Renal cortex interstitium (tissue), 15 donors: ENCODE measurements around the gene SHLD2. TPM values are rescaled to one million over a fixed set of nuclear protein-coding genes. Genes with fewer than 3 reads are reported as not detected.
A peak's percentile ranks its signal among the peaks of the same experiment; 100 is the strongest.
"Not testable (repeated sequence)": the region's sequence is repeated elsewhere in the genome, so short reads cannot be mapped to it uniquely, and the experiment has no call there.

Source experiments
- DNase-seq, 11 donors: peaks; one replicate each; pipeline ENCODE4 v3.0.0-alpha.2; 2013; ENCODE audit warnings: low read depth in 9 of 11, low spot score in 4 of 11; ENCODE audit errors: extremely low read depth in 1 of 11
- long read RNA-seq, 16 experiments: transcript quantifications; one replicate each; lab custom pipeline, GENCODE V29; 2026
- polyA plus RNA-seq, 3 donors: library from polyadenylated mRNA; unstranded; fragments of 120-200 nt; gene quantifications; one replicate each; pipeline ENCODE4 v1.2.1, GENCODE V29; 2013; ENCODE audit not compliant: insufficient read length in 3 of 3

Gene SHLD2, protein sequence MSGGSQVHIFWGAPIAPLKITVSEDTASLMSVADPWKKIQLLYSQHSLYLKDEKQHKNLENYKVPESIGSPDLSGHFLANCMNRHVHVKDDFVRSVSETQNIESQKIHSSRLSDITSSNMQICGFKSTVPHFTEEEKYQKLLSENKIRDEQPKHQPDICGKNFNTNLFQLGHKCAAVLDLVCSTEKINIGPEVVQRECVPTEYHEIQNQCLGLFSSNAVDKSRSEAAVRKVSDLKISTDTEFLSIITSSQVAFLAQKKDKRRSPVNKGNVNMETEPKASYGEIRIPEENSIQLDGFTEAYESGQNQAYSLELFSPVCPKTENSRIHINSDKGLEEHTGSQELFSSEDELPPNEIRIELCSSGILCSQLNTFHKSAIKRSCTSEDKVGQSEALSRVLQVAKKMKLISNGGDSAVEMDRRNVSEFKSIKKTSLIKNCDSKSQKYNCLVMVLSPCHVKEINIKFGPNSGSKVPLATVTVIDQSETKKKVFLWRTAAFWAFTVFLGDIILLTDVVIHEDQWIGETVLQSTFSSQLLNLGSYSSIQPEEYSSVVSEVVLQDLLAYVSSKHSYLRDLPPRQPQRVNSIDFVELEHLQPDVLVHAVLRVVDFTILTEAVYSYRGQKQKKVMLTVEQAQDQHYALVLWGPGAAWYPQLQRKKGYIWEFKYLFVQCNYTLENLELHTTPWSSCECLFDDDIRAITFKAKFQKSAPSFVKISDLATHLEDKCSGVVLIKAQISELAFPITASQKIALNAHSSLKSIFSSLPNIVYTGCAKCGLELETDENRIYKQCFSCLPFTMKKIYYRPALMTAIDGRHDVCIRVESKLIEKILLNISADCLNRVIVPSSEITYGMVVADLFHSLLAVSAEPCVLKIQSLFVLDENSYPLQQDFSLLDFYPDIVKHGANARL
- polyA plus RNA-seq, result 10 to 100 TPM; 39.7 to 43.5 (median 42.5) TPM
- long read RNA-seq, donor 1, partial matches to known transcripts, result 0 of 2 reads
- long read RNA-seq, donor 1, other reads (novel, unspliced or antisense), result 0 of 2 reads
- long read RNA-seq, donor 2, partial matches to known transcripts, result 43 of 71 reads
- long read RNA-seq, donor 2, other reads (novel, unspliced or antisense), result 26 of 71 reads
- long read RNA-seq, donor 3, partial matches to known transcripts, result 49 of 51 reads
- long read RNA-seq, donor 3, other reads (novel, unspliced or antisense), result 0 of 51 reads
- long read RNA-seq, donor 4, partial matches to known transcripts, result 0 of 3 reads
- long read RNA-seq, donor 4, other reads (novel, unspliced or antisense), result 0 of 3 reads
- long read RNA-seq, donor 5, result 0 reads
- long read RNA-seq, donor 6, partial matches to known transcripts, result 8 of 8 reads
- long read RNA-seq, donor 6, other reads (novel, unspliced or antisense), result 0 of 8 reads
- long read RNA-seq, donor 7, partial matches to known transcripts, result 0 of 2 reads
- long read RNA-seq, donor 7, other reads (novel, unspliced or antisense), result 0 of 2 reads
- long read RNA-seq, donor 8, partial matches to known transcripts, result 5 of 14 reads
- long read RNA-seq, donor 8, other reads (novel, unspliced or antisense), result 6 of 14 reads
- long read RNA-seq, donor 9, partial matches to known transcripts, result 0 of 2 reads
- long read RNA-seq, donor 9, other reads (novel, unspliced or antisense), result 0 of 2 reads
- long read RNA-seq, donor 10, partial matches to known transcripts, result 0 of 2 reads
- long read RNA-seq, donor 10, other reads (novel, unspliced or antisense), result 0 of 2 reads
- long read RNA-seq, donor 11, result 0 reads
- long read RNA-seq, donor 12, partial matches to known transcripts, result 47 of 47 reads
- long read RNA-seq, donor 12, other reads (novel, unspliced or antisense), result 0 of 47 reads
- long read RNA-seq, donor 13, result 0 reads
- long read RNA-seq, donor 14, partial matches to known transcripts, result 0 of 1 reads
- long read RNA-seq, donor 14, other reads (novel, unspliced or antisense), result 0 of 1 reads
- long read RNA-seq, donor 15, result 0 reads
- long read RNA-seq, donor 16, partial matches to known transcripts, result 19 of 54 reads
- long read RNA-seq, donor 16, other reads (novel, unspliced or antisense), result 28 of 54 reads

DNA sequence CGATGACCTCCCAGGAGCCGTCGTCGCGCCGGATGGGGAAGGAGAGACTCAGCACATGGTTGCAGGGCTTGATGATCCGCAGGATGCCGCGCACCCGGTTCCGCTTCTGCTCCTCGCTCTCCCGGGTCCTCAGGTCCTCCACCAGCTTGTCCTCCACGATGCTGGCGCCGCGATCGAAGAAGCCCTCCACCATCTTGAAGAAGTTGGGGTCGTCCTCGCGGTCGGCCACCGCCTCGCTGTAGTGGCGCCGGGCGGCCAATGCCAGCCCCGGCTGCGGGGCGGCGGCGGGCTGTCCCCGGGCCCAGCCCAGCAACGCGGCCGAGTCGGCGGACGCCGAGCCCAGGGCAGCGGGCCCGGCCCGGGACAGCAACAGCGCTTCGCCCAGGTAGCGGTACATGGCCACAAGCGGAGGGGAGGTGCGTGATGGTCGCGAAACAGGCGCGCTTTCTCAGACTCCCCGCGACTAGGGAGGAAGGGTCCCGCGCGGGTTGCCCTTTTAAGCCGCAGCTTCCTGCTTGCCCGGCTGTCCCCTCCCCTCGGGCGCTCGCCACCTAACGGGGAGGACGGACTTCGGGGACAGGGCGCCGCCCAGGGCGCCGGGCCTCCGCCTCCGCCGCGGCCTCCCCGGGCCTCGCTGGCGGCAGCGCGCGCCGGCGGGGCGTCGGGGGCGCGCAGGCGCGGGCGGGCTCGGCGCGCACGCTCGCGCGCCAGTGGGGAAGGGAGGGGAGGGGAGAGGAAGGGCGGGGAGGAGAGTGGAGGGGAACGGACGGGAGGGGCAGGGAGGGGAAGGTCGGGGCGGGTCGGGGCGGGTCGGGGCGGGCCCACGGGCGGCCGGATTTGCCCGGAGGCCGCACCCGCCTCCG lies at the start of gene SHLD2, which contains the start of gene GLUD1:
Gene SHLD2 (plus strand): TSS at position 834 of the 863 bp plus-strand sequence. CDS start 56,149 bp downstream, outside the sequence.
Gene GLUD1 (minus strand): TSS at position 471 of the 863 bp plus-strand sequence. CDS start 74 bp downstream, at position 397.
- peak; percentile 70 to 86 (median 78) for DNase-seq

DNA sequence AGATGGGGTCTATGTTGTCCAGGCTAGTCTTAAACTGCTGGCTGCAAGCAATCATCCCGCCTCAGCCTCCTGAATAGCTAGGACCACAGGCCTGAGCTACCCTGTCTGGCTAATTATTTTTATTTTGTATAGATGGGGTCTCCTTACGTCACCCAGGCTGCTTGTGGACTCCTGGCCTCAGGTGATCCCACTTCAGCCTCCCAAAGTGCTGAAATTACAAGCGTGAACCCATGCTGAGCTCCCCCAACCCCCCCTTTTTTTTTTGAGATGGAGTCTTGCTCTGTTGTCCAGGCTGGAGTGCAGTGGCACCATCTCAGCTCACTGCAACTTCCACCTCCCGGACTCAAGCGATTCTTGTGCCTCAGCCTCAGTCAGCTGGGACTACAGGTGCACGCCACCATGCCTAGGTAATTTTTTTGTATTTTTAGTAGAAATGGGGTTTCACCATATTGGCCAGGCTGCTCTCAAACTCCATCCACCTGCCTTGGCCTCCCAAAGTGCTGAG lies 49.5 kb upstream of the SHLD2 start:
- DNase-seq, result no peak

DNA sequence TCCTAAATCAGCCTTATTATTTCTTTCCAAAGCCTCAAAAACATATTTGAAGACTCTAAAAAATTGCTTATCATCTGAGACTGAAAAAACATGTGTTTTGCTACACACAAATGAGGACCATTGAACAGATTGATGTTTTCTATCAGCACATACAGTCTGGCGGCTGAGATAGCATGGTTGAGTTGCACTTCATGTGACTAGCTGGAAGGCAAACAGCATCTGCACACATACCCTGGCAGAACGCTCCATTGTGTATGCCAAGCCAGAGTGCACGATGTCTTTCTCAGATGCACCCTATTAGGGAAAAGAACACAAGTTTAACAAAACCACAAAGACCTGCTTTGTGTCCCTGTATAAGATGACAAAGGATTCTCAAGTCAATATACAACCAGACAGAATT lies 41.9 kb upstream of the SHLD2 start:
- DNase-seq, result no peak

DNA sequence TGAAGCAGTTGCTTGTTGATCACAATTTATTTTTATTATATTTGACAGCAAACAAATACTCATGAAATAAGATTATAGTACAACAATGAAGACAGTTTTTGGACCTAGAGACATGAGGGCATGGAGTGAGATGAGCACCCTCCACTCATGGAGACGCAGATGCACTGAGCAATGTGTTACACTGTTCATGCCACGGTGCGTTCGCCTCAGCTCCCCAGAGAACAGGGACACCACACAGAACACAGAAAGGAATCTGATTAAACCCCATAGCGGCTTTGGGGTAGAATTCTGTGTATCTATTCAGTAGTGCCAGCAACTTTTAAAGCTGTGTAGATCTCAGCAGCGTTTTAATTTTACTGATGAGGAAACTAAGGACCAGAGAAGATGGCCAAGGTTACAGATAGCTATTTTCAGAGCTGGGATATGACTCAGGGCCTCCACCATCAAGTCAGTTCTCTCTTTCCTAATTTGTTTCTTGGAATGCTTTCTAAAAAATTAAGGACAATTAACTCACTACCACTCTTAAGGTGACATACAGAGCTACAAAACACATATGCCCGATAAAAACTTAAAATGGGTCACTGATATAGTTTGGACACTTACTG lies 41.3 kb upstream of the SHLD2 start:
- DNase-seq, result no peak

DNA sequence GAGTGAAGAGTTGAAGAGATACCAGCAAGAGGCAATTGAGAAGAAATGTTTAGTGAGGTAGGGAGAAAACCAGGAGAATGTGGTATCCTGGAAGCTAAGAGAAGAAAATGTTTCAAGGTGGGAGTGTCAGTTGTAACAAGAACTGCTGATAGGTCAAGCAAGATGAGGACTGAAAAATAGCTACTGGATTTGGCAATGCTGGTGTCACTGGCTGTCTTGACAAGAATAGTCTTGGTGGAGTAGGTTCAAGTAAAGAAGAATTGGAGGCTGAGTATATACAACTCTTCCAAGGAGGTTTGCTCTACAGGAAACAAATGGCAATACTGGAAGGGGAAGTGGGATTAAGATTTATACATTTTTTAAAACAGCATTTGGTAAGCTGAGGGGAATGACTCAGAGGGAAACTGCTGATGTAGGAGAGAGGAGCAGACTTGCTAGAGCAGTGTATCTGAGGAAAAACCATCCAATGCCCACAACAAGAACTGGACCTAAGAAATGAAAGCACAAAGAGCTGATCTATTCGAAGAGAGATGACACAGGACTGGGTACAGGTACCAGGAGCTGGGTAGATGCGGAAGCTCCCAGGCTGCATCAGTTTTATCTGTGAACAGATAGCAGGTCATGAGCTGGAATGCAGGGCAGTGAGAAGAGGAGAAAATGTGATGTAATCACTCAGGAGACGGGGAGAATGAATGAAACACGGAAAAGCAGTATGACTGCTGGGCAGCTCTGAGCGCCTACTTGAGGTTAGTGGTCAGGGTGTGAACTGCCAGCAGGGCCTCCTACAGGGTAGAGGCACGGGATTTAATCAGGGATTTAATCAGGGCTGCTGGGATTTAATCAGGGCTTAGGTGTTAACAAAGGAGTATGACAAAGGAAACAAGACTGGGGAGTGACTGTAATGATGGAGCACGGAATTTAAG lies 40.4 kb upstream of the SHLD2 start:
- no peak for DNase-seq

DNA sequence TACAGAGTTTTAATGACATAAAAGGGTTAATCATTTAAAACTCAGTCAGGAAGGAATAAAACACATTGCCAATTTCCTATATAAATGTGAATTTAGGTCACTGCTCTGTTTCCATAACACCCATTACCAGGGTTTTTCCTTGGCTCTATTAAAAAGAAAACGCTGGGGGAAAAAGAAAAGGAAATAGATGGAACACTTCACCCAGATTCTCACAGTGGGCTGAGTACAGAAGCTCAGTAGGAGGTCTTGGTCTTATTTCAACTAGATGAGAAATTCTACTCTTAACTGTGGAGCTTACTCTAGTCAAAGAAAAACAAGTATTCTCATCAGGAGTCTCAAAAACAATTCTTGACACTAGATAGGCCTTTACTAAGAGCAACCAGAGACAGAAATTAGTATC lies 36.8 kb upstream of the SHLD2 start:
- DNase-seq, result no peak

DNA sequence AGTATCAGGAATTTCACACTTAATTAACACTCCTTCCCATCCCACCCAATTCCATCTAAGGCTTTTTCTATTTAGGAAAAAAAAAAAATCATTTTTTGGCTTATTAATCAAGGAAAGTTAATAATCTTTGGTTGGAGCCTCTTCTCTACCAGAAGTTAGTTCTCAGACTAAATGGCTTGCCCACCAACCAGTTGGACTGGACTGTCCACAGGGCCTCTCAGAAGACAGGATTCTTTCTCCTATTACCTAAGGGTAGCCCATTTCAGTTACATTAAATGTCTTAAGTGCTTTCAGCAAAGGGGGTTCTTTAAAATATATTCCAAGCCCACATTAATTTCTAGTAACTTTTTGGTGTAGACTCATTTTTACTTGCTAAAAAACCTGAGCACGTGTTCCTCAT lies 35.6 kb upstream of the SHLD2 start:
- no peak for DNase-seq

DNA sequence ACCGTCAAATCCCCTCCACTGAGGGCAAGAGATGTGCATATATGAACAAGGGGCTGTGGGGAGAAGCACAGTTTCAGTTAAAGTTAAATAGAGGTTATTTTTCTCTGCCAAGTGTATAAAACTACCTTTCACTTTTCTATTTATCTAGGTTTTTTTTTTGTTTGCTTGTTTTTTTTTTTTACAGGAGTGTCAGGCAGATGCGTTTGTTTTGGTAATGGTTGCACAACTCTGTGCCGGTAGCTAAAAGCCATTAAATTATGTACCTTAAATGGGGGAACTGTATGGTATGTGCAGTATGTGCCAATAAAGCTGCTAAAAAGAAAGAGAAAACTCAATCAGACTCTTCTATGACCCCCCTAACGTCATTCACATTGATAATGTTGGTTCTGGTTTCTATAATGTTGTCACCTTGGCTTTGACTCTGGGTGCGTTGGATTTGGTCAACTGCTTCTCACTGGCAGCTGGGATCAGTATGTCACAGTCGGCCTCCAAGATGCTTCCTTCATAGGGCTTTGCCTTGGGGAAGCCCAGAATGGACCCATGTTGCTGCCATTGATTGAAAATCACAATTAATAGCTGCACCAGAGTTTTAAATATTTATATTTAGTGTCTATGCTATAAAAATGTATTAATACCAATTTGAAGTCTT lies 34.6 kb upstream of the SHLD2 start:
- DNase-seq, result no peak

DNA sequence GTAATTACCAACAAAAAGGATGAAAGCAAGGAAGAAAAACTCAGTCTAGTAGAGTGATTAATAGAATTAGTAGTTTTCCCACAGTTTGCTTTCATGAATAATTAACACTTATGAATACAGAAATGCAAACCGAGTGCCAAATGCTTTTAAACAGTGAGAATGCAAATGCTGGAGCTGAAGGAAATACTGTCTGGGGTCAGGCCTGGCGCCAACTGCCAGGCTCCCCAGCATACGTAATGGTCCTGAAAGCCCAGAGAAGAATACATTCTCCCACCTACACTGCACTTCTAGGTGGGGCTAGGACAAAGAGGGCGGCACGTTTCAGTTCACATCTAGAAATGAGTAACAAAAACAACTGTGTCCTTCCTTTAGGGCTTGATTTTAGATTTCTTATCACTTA lies 30.4 kb upstream of the SHLD2 start:
- DNase-seq, result no peak

DNA sequence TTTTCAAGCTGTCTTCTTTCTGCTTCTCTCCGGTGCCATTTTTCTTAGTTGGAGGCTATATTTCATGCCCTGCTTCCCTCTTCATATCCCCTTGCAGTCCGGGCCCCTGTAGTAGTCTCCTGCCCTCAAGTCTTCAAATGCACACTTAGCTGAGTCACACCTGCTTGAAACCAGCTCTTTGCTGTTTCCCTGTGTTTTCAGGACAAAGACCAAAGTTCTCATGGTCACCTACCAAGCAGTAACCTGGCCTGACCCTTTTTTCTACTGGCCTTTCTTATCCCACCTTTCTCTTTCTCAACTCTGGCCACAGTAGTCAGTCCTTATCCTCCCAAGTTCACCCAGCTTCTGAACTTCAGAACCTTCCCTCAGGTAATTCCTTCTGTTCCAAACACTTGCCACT lies 28.8 kb upstream of the SHLD2 start:
- DNase-seq, result no peak

DNA sequence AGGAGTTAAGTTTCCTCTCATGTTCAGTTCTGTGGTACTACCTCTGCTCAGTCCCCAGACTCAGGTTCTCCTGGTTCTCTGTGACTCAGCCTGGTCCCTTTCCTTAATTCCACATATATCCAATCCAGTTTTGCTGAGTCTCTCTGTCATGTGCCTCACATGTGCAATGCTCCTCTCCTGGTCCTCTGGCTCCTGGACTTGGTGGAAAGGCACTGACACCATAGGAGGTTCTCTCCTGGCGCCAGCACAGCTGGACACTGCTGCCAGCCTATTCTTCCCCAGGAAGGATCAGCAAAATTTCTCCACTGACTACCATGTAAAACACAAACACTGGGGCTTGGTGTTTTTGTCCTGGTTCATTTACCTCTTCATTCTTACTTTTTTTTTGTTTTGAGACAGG lies 28.1 kb upstream of the SHLD2 start:
- DNase-seq, result no peak

DNA sequence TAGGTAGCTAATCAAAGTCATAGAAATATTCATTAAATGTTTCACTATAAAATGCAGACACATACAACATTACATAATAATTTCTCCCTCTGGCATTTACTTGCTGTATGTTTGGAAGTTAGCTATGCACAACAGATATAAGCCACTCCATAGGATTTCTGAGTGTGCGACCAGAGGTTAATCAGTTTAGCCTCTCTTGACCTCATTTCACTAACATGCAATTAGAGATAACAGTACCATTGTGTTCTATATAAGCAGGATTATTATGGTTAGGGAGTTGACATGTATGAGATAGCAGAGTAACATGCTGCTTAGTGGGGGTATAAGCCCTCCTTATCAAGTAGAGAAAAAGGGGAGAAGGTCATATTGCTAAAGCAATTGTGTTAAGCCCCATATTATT lies 26.7 kb upstream of the SHLD2 start:
- DNase-seq, result no peak

DNA sequence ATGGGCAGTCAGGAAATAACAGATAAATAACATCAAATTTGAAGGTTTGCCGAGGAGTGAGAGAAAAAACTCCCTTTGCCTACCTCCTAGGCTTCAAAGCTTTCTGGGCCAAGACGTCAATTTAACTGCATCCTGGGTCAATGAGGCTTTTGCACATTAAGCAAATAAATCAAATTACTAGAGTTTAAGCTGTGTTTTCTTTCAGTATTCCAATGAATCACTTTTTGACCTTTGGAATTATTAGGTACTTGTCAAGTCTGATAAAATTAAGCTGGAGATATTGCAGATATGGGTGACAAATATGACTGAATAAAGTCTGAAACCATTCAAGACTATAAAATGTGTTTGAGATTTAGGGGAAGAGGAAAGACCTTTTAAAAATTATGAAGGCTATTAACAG lies 22.6 kb upstream of the SHLD2 start:
- DNase-seq, result no peak

DNA sequence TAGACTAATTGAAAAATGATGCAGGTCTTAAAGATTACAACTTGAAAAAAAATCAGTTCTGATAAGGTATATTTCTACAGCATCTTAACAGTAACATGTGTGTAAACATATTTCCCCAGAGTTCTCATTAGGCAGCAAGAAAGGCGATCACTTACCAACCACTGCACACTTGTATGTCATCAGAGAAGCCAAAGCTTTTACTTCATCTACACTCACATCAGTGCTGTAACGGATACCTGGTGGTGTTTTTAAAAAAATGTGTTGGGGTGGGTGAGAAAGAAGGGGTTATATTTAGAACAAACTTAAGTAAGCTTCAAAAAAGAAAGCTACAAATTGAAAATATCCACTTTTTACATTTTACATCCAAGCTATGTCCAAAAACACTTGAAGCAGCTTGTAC lies 18.6 kb upstream of the SHLD2 start:
- DNase-seq, result not testable (repeated sequence)
